Erythroblast (primary cell): Measurements from ENCODE around the gene GARNL3.

Source experiments
- GATA1 ChIP-seq: IDR thresholded peaks from 2 replicates; pipeline ENCODE4 v1.6.1; 2011; ENCODE audit warnings: low read depth, mild to moderate bottlenecking, control low read depth, low read length, moderate library complexity
- POLR2A ChIP-seq: IDR thresholded peaks from 2 replicates; pipeline ENCODE4 v1.6.1; 2011; ENCODE audit warnings: mild to moderate bottlenecking, low read length

DNA sequence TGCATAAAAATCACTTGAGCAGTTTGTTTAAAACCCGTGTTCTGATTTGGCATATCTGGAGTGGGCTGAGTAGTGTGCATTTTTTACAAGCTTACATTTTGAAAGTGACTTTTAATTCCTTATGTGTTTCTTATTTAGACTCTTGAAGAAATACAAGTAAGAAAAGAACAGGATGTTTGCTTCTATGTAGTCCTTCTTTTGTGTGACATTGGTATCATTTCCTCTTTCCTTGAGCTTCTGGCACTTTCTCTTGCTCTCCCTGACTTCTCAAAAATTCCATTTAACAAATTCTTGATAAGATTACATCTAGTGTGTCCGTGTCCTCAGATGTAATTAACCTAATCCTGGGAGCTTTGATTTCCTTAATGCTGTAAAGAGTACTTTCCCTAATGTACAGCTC lies 12.5 kb downstream of the GARNL3 start:
- TF ChIP-seq POLR2A (no peak), GATA1 (no peak)
